Measurements from ENCODE around the gene SOX8. TPM values are rescaled to one million over a fixed set of nuclear protein-coding genes. Genes with fewer than 3 reads are reported as not detected.

The SOX8 gene
- total RNA-seq, 1 donor from 2014 or later = 7.0 TPM

GRCh38 chr16:999677-1000076 is 18.1 kb downstream of the SOX8 start:
- peaks cover 15% of the 10 kb centered on the region for H3K9me3 Mint-ChIP-seq (ENCODE audit: unreplicated experiment)
- no peaks in the 10 kb centered on the region for H3K4me1 Mint-ChIP-seq (ENCODE audit: low read depth, unreplicated experiment)
- no peak for TF ChIP-seq CTCF (IDR thresholded peaks at IDR 0.05; ENCODE audit: partially characterized antibody, unreplicated experiment)
- H3K4me3 Mint-ChIP-seq (ENCODE audit: unreplicated experiment) = no peak overlapping the region
- H3K36me3 Mint-ChIP-seq (ENCODE audit: unreplicated experiment) = peaks cover 12% of the 10 kb centered on the region
- peaks cover 6% of the 10 kb centered on the region for H3K27me3 Mint-ChIP-seq (ENCODE audit: unreplicated experiment)
- no peak overlapping the region for H3K27ac Mint-ChIP-seq (ENCODE audit: unreplicated experiment)
- no peak for DNase-seq

- Mint-ChIP-seq H3K27me3 (ENCODE audit: unreplicated experiment) (peaks cover 6% of the 10 kb centered on the region), H3K4me3 (ENCODE audit: unreplicated experiment) (no peak overlapping the region), H3K36me3 (ENCODE audit: unreplicated experiment) (peaks cover 6% of the 10 kb centered on the region), H3K27ac (ENCODE audit: unreplicated experiment) (no peak overlapping the region), H3K9me3 (ENCODE audit: unreplicated experiment) (peaks cover 8% of the 10 kb centered on the region), H3K4me1 (ENCODE audit: low read depth, unreplicated experiment) (no peaks in the 10 kb centered on the region)
- TF ChIP-seq CTCF (IDR thresholded peaks at IDR 0.05; ENCODE audit: partially characterized antibody, unreplicated experiment) = no peak
- DNase-seq = no peak
Observed at GRCh38 chr16:1000608-1001007, 19.0 kb downstream of the SOX8 start.

GRCh38 chr16:1001096-1001495 is 19.5 kb downstream of the SOX8 start:
- Mint-ChIP-seq H3K27me3 (ENCODE audit: unreplicated experiment) (peaks cover 8% of the 10 kb centered on the region), H3K4me1 (ENCODE audit: low read depth, unreplicated experiment) (no peaks in the 10 kb centered on the region), H3K36me3 (ENCODE audit: unreplicated experiment) (peaks cover 2% of the 10 kb centered on the region), H3K4me3 (ENCODE audit: unreplicated experiment) (no peak overlapping the region), H3K9me3 (ENCODE audit: unreplicated experiment) (peaks cover 3% of the 10 kb centered on the region), H3K27ac (ENCODE audit: unreplicated experiment) (no peak overlapping the region)
- DNase-seq = no peak
- TF ChIP-seq CTCF (IDR thresholded peaks at IDR 0.05; ENCODE audit: partially characterized antibody, unreplicated experiment) = no peak

- H3K27ac Mint-ChIP-seq (ENCODE audit: unreplicated experiment) = no peak overlapping the region
- TF ChIP-seq CTCF (IDR thresholded peaks at IDR 0.05; ENCODE audit: partially characterized antibody, unreplicated experiment) = no peak
- H3K36me3 Mint-ChIP-seq (ENCODE audit: unreplicated experiment) = no peaks in the 10 kb centered on the region
Observed at GRCh38 chr16:1002399-1003166, 21.0 kb downstream of the SOX8 start.

More at GRCh38 chr16:1002399-1003166, 21.0 kb downstream of the SOX8 start:
- no peak for DNase-seq
- H3K4me1 Mint-ChIP-seq (ENCODE audit: low read depth, unreplicated experiment) = no peaks in the 10 kb centered on the region
- peaks cover 5% of the 10 kb centered on the region for H3K27me3 Mint-ChIP-seq (ENCODE audit: unreplicated experiment)
- H3K9me3 Mint-ChIP-seq (ENCODE audit: unreplicated experiment) = peaks cover 2% of the 10 kb centered on the region
- H3K4me3 Mint-ChIP-seq (ENCODE audit: unreplicated experiment) = no peak overlapping the region
